Stimulated activated CD8-positive, alpha-beta memory T cell treated with anti-CD3 and anti-CD28 coated beads, Interleukin-4, amount 100 ng/mL, for 1 hour (primary cell): Measurements from ENCODE around the gene NDUFB11.
"Not testable (repeated sequence)": the region's sequence is repeated elsewhere in the genome, so short reads cannot be mapped to it uniquely, and the experiment has no call there.

ENCODE experiments used
- DNase-seq, 2 donors: peaks; one replicate each; pipeline ENCODE4 v3.0.0-alpha.2; 2020; ENCODE audit warnings: low read depth in 2 of 2, low spot score in 1 of 2

The NDUFB11 gene

GRCh38 chrX:47146936-47147859 is 2.7 kb upstream of the NDUFB11 start:
- no peak for DNase-seq

GRCh38 chrX:47146121-47146935 is 1.8 kb upstream of the NDUFB11 start:
- no peak for DNase-seq

- peak in 1 of 2 donors; percentile 2 for DNase-seq
Observed at GRCh38 chrX:47145395-47146120, 1.1 kb upstream of the NDUFB11 start.

- no peak for DNase-seq
Observed at GRCh38 chrX:47143894-47144625, 442 bp downstream of the NDUFB11 start.

- DNase-seq = no peak
Observed at GRCh38 chrX:47138171-47138570, 6.3 kb downstream of the NDUFB11 start.

GRCh38 chrX:47135650-47136049 is 8.9 kb downstream of the NDUFB11 start:
- DNase-seq = not testable (repeated sequence)

GRCh38 chrX:47133493-47133892 is 11.0 kb downstream of the NDUFB11 start:
- DNase-seq = no peak

GRCh38 chrX:47129899-47130358 is 14.6 kb downstream of the NDUFB11 start:
- no peak for DNase-seq

- peak; percentile 56 to 72 for DNase-seq
Observed at GRCh38 chrX:47129157-47129898, 15.2 kb downstream of the NDUFB11 start.

GRCh38 chrX:47124466-47124865 is 20.0 kb downstream of the NDUFB11 start:
- not testable (repeated sequence) for DNase-seq

GRCh38 chrX:47116551-47117110 is 27.9 kb downstream of the NDUFB11 start:
- DNase-seq = not testable (repeated sequence)

GRCh38 chrX:47112316-47112954 is 32.1 kb downstream of the NDUFB11 start:
- DNase-seq = no peak

- DNase-seq = not testable (repeated sequence)
Observed at GRCh38 chrX:47110936-47111615, 33.4 kb downstream of the NDUFB11 start.

- DNase-seq = no peak
Observed at GRCh38 chrX:47101206-47101605, 43.3 kb downstream of the NDUFB11 start.

GRCh38 chrX:47098338-47099094 is 46.0 kb downstream of the NDUFB11 start:
- no peak for DNase-seq

- DNase-seq = no peak
Observed at GRCh38 chrX:47097018-47097417, 47.5 kb downstream of the NDUFB11 start.

- DNase-seq = no peak
Observed at GRCh38 chrX:47093860-47094259, 50.6 kb downstream of the NDUFB11 start.

GRCh38 chrX:47093248-47093647 is 51.3 kb downstream of the NDUFB11 start:
- DNase-seq = no peak
